WTC11 (cell line): ENCODE measurements around the gene RABGGTA. TPM values are rescaled to one million over a fixed set of nuclear protein-coding genes. Genes with fewer than 3 reads are reported as not detected.

Experiments
- ATAC-seq: fragments of 200-7000 bp; cut with Tn5 transposase; 2 replicates; pipeline ENCODE4 v1.10.0; 2021; ENCODE audit warnings: mild to moderate bottlenecking, moderate library complexity
- Bru-seq: library from RNA; stranded (reverse); fragments of 400-500 nt; gene quantifications from one replicate; lab custom pipeline; 2021; lab: Mats Ljungman, UMichigan
- CTCF ChIA-PET: fragments of 300-600 bp; sonication (Branson Sonifier 250); formaldehyde crosslinking; loops from one replicate; lab custom pipeline; 2021; ENCODE audit warnings: antibody characterized with exemption; lab: Charles Lee
- POLR2A ChIA-PET: fragments of 350-600 bp; sonication (Branson Sonifier 250); formaldehyde crosslinking; loops from one replicate; lab custom pipeline; 2021; ENCODE audit warnings: antibody characterized with exemption; lab: Charles Lee
- DNase-seq: peaks from one replicate; pipeline ENCODE4 v3.0.0; 2021; ENCODE audit warnings: low spot score
- H3K27ac Mint-ChIP-seq: 2 replicates; pipeline ENCODE4 v1.8.0; 2021; ENCODE audit warnings: mixed read lengths
- H3K27me3 Mint-ChIP-seq: 2 replicates; pipeline ENCODE4 v1.8.0; 2021; ENCODE audit warnings: low read depth, mild to moderate bottlenecking, moderate library complexity, mixed read lengths
- H3K36me3 Mint-ChIP-seq: 2 replicates; pipeline ENCODE4 v1.8.0; 2021; ENCODE audit warnings: mixed read lengths
- H3K4me1 Mint-ChIP-seq: 2 replicates; pipeline ENCODE4 v1.8.0; 2022; ENCODE audit warnings: mixed read lengths
- H3K4me3 Mint-ChIP-seq: 2 replicates; pipeline ENCODE4 v1.8.0; 2021; ENCODE audit warnings: mild to moderate bottlenecking, moderate library complexity, mixed read lengths
- H3K9me3 Mint-ChIP-seq: 2 replicates; pipeline ENCODE4 v1.8.0; 2021; ENCODE audit warnings: mixed read lengths
- ATF1 ChIP-seq: sonication (generic); formaldehyde crosslinking; IDR thresholded peaks from 2 replicates; pipeline ENCODE4 v1.8.1; 2023; ENCODE audit warnings: mild to moderate bottlenecking, moderate library complexity, missing genetic modification reagents
- CREM ChIP-seq: sonication (generic); formaldehyde crosslinking; IDR thresholded peaks from 2 replicates; pipeline ENCODE4 v1.8.1; 2022; ENCODE audit warnings: mild to moderate bottlenecking, missing genetic modification reagents, moderate library complexity
- ESRRA ChIP-seq: sonication (generic); formaldehyde crosslinking; IDR thresholded peaks from 2 replicates; pipeline ENCODE4 v1.8.1; 2022; ENCODE audit warnings: mild to moderate bottlenecking, missing genetic modification reagents, borderline replicate concordance
- ETV6 ChIP-seq: sonication (generic); formaldehyde crosslinking; IDR thresholded peaks from 2 replicates; pipeline ENCODE4 v1.8.1; 2022; ENCODE audit warnings: mild to moderate bottlenecking, missing genetic modification reagents
- FOXP1 ChIP-seq: sonication (generic); formaldehyde crosslinking; IDR thresholded peaks from 2 replicates; pipeline ENCODE4 v1.8.0; 2022; ENCODE audit warnings: missing genetic modification reagents, mild to moderate bottlenecking, moderate library complexity, borderline replicate concordance
- GABPB1 ChIP-seq: sonication (generic); formaldehyde crosslinking; IDR thresholded peaks from 2 replicates; pipeline ENCODE4 v1.8.1; 2023; ENCODE audit warnings: mild to moderate bottlenecking, missing genetic modification reagents
- JUN ChIP-seq: sonication (generic); formaldehyde crosslinking; IDR thresholded peaks from 2 replicates; pipeline ENCODE4 v1.8.0; 2023; ENCODE audit warnings: mild to moderate bottlenecking, missing genetic modification reagents
- MYBL2 ChIP-seq: sonication (generic); formaldehyde crosslinking; IDR thresholded peaks from 2 replicates; pipeline ENCODE4 v1.8.1; 2023; ENCODE audit warnings: mild to moderate bottlenecking, moderate library complexity, missing genetic modification reagents
- NR1H2 ChIP-seq: sonication (generic); formaldehyde crosslinking; IDR thresholded peaks from 2 replicates; pipeline ENCODE4 v1.9.0; 2021; ENCODE audit warnings: mild to moderate bottlenecking, moderate library complexity, missing genetic modification reagents
- NR2C2 ChIP-seq: sonication (generic); formaldehyde crosslinking; IDR thresholded peaks from 2 replicates; pipeline ENCODE4 v1.8.0; 2022; ENCODE audit warnings: mild to moderate bottlenecking, missing genetic modification reagents
- RELA ChIP-seq: sonication (generic); formaldehyde crosslinking; IDR thresholded peaks from 2 replicates; pipeline ENCODE4 v1.8.1; 2022; ENCODE audit warnings: missing genetic modification reagents, mild to moderate bottlenecking, borderline replicate concordance
- SOX15 ChIP-seq: fragments of 250-450 bp; sonication (Bioruptor Pico); IDR thresholded peaks from 2 replicates; pipeline ENCODE4 v1.9.0; 2021; ENCODE audit warnings: mild to moderate bottlenecking
- TCF7 ChIP-seq: sonication (generic); formaldehyde crosslinking; IDR thresholded peaks from 2 replicates; pipeline ENCODE4 v1.8.0; 2022; ENCODE audit warnings: mild to moderate bottlenecking, low read depth, missing genetic modification reagents, moderate library complexity
- TP53 ChIP-seq: sonication (generic); formaldehyde crosslinking; IDR thresholded peaks from 2 replicates; pipeline ENCODE4 v1.8.1; 2023; ENCODE audit warnings: mild to moderate bottlenecking, missing genetic modification reagents
- ZNF232 ChIP-seq: sonication (generic); formaldehyde crosslinking; IDR thresholded peaks from 2 replicates; pipeline ENCODE4 v1.8.0; 2022; ENCODE audit warnings: mild to moderate bottlenecking, missing genetic modification reagents
- ZNF263 ChIP-seq: sonication (generic); formaldehyde crosslinking; IDR thresholded peaks from 2 replicates; pipeline ENCODE4 v1.8.1; 2022; ENCODE audit warnings: low read depth, mild to moderate bottlenecking, moderate library complexity, missing genetic modification reagents
- long read RNA-seq, 3 experiments: library from RNA in 1 of 3; library from capped mRNA in 1 of 3; library from polyadenylated mRNA in 1 of 3; unstranded in 2 of 3; stranded (forward) in 1 of 3; transcript quantifications; one replicate each; pipeline ENCODE4 v2.0.0, GENCODE V29; 2021
- total RNA-seq: library from RNA; stranded (reverse); gene quantifications from 3 replicates; pipeline ENCODE4 v1.2.3, GENCODE V29; 2021
- TF ChIP-seq, protein P1 (sequence below): sonication (generic); formaldehyde crosslinking; IDR thresholded peaks from 2 replicates; pipeline ENCODE4 v1.8.1; 2022; ENCODE audit warnings: mild to moderate bottlenecking, moderate library complexity, missing genetic modification reagents
- TF ChIP-seq, protein P2 (sequence below): fragments of 250-450 bp; sonication (Bioruptor Pico); IDR thresholded peaks from 2 replicates; pipeline ENCODE4 v1.9.0; 2021; ENCODE audit warnings: mild to moderate bottlenecking
- TF ChIP-seq, protein P3 (sequence below): sonication (generic); formaldehyde crosslinking; IDR thresholded peaks from 2 replicates; pipeline ENCODE4 v1.8.0; 2022; ENCODE audit warnings: mild to moderate bottlenecking, missing genetic modification reagents
- TF ChIP-seq, protein P4 (sequence below): sonication (generic); formaldehyde crosslinking; IDR thresholded peaks from 2 replicates; pipeline ENCODE4 v1.8.1; 2023; ENCODE audit warnings: mild to moderate bottlenecking, moderate library complexity, missing genetic modification reagents
- TF ChIP-seq, protein P5 (sequence below): sonication (generic); formaldehyde crosslinking; conservative IDR thresholded peaks from 2 replicates; pipeline ENCODE4 v1.8.1; 2022; ENCODE audit warnings: mild to moderate bottlenecking, missing genetic modification reagents
- TF ChIP-seq, protein P6 (sequence below): sonication (generic); formaldehyde crosslinking; IDR thresholded peaks from 2 replicates; pipeline ENCODE4 v1.8.1; 2022; ENCODE audit warnings: low read depth, missing genetic modification reagents, borderline replicate concordance
- TF ChIP-seq, protein P7 (sequence below): sonication (generic); formaldehyde crosslinking; IDR thresholded peaks from 2 replicates; pipeline ENCODE4 v1.8.1; 2022; ENCODE audit warnings: low read depth, mild to moderate bottlenecking, moderate library complexity, missing genetic modification reagents, borderline replicate concordance
- TF ChIP-seq, protein P8 (sequence below): sonication (generic); formaldehyde crosslinking; IDR thresholded peaks from 2 replicates; pipeline ENCODE4 v1.8.0; 2022; ENCODE audit warnings: mild to moderate bottlenecking, missing genetic modification reagents

RABGGTA gene, protein sequence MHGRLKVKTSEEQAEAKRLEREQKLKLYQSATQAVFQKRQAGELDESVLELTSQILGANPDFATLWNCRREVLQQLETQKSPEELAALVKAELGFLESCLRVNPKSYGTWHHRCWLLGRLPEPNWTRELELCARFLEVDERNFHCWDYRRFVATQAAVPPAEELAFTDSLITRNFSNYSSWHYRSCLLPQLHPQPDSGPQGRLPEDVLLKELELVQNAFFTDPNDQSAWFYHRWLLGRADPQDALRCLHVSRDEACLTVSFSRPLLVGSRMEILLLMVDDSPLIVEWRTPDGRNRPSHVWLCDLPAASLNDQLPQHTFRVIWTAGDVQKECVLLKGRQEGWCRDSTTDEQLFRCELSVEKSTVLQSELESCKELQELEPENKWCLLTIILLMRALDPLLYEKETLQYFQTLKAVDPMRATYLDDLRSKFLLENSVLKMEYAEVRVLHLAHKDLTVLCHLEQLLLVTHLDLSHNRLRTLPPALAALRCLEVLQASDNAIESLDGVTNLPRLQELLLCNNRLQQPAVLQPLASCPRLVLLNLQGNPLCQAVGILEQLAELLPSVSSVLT
- total RNA-seq (22.3 to 28.1 TPM (median 27.1 TPM) in 3 replicates), Bru-seq, nascent RNA (percentile 48 among the genes with signal in this experiment)
- long read RNA-seq, experiment 1, transcript RABGGTA-202 (16 exons, 2,265 nt), result minor isoform, 15 of 62 reads
- long read RNA-seq, experiment 1, transcript RABGGTA-201 (17 exons, 2,088 nt), result major isoform, 16 of 62 reads
- long read RNA-seq, experiment 1, partial matches to known transcripts, result 3 of 62 reads
- long read RNA-seq, experiment 1, other reads (novel, unspliced or antisense), result 28 of 62 reads
- long read RNA-seq, experiment 2, transcript RABGGTA-202 (16 exons, 2,265 nt), result major isoform, 5 of 28 reads
- long read RNA-seq, experiment 2, partial matches to known transcripts, result 10 of 28 reads
- long read RNA-seq, experiment 2, other reads (novel, unspliced or antisense), result 10 of 28 reads
- long read RNA-seq, experiment 3, partial matches to known transcripts, result 1 of 4 reads
- long read RNA-seq, experiment 3, other reads (novel, unspliced or antisense), result 1 of 4 reads

DNA sequence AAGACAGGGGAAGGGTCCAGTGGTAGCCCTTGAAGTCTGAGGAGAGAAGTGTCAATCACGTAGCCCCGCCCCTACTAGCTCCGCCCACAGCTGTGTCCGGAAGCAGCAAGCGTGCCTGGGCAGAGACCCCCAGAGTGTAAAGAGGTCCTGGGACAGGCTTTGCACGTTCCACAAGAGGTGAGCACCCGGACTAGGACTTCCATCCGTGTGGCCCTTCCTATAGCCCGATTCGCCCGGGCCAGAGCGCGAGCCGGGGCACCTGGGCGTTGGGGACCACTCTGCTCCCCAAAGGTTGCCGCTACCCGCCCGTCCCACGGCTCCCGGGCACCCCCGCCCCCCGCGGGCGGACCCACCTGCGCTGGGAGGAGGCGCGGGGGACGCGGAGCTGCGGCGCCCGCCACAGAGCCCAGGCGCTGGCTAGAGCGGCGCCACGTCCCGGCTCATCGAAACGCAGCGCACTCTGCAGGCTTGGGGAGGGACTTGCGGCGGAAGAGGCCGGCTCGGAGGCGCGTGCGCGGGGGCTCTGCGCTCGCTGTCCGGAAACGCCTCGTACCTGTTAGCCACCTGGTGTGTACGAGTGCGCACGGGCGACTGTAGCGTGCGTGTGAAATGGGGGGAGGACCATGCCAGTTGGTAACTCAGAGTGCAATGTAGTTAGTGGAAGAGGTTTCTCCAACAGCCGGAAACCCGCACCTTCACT is at the start of gene RABGGTA:
RABGGTA (minus strand) TSS at position 464 of the 700 bp plus-strand sequence. CDS start 482 bp downstream, outside the sequence.
- H3K4me3 Mint-ChIP-seq, result peak within 1 kb of the TSS; percentile 72
- DNase-seq (peak; percentile 95), ATAC-seq (peak; percentile 94)
- H3K27ac Mint-ChIP-seq, result peak within 1 kb of the TSS; percentile 87
- POLR2A ChIA-PET, result interaction anchor here (0.5 to 1.5 kb wide), 16 partner anchors 9 to 144 kb away, joined by 3 to 20 read pairs (median 4); partner anchors contain the start of genes CHMP4A, DHRS1, GMPR2 and MDP1
- H3K36me3 Mint-ChIP-seq, result peaks cover 4% of the 10 kb centered on the region; the same call in 1 of the 2 replicates
- peaks cover 16% of the 10 kb centered on the region for H3K4me1 Mint-ChIP-seq
- H3K9me3 Mint-ChIP-seq, result no peaks in the 10 kb centered on the region
- CTCF ChIA-PET, result interaction anchor here (0.6 to 5.8 kb wide), 22 partner anchors 9 to 1276 kb away, joined by 3 to 77 read pairs (median 6); partner anchors contain the start of genes CHMP4A, CIDEB, DHRS1 and IRF9
- no peaks in the 10 kb centered on the region for H3K27me3 Mint-ChIP-seq
- TF ChIP-seq NR1H2 (no peak), JUN (no peak), CREM (CRISPR knock-in tag) (peak; percentile 79), ZNF263 (CRISPR knock-in tag) (0 out of 2 replicates have a peak, but pooled peaks have one; percentile 25), ESRRA (peak; percentile 68; the same call in 1 of the 2 replicates), NR2C2 (CRISPR knock-in tag) (no peak), ETV6 (peak; percentile 94), ZNF232 (CRISPR knock-in tag) (peak; percentile 78; the same call in 1 of the 2 replicates), TP53 (CRISPR knock-in tag) (0 out of 2 replicates have a peak, but pooled peaks have one; percentile 19), SOX15 (no peak), GABPB1 (peak; percentile 95), ATF1 (no peak), FOXP1 (CRISPR knock-in tag) (peak; percentile 95), RELA (peak; percentile 69; the same call in 1 of the 2 replicates), TCF7 (CRISPR knock-in tag) (0 out of 2 replicates have a peak, but pooled peaks have one; percentile 67), MYBL2 (CRISPR knock-in tag) (peak; percentile 95)
- TF ChIP-seq, protein P1, sequence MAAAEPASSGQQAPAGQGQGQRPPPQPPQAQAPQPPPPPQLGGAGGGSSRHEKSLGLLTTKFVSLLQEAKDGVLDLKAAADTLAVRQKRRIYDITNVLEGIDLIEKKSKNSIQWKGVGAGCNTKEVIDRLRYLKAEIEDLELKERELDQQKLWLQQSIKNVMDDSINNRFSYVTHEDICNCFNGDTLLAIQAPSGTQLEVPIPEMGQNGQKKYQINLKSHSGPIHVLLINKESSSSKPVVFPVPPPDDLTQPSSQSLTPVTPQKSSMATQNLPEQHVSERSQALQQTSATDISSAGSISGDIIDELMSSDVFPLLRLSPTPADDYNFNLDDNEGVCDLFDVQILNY (CRISPR knock-in tag), result peak; percentile 76; the same call in 1 of the 2 replicates
- TF ChIP-seq, protein P2, sequence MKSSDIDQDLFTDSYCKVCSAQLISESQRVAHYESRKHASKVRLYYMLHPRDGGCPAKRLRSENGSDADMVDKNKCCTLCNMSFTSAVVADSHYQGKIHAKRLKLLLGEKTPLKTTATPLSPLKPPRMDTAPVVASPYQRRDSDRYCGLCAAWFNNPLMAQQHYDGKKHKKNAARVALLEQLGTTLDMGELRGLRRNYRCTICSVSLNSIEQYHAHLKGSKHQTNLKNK (CRISPR knock-in tag), result 0 out of 2 replicates have a peak, but pooled peaks have one; percentile 68
- TF ChIP-seq, protein P3, sequence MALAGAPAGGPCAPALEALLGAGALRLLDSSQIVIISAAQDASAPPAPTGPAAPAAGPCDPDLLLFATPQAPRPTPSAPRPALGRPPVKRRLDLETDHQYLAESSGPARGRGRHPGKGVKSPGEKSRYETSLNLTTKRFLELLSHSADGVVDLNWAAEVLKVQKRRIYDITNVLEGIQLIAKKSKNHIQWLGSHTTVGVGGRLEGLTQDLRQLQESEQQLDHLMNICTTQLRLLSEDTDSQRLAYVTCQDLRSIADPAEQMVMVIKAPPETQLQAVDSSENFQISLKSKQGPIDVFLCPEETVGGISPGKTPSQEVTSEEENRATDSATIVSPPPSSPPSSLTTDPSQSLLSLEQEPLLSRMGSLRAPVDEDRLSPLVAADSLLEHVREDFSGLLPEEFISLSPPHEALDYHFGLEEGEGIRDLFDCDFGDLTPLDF, result no peak
- TF ChIP-seq, protein P4, sequence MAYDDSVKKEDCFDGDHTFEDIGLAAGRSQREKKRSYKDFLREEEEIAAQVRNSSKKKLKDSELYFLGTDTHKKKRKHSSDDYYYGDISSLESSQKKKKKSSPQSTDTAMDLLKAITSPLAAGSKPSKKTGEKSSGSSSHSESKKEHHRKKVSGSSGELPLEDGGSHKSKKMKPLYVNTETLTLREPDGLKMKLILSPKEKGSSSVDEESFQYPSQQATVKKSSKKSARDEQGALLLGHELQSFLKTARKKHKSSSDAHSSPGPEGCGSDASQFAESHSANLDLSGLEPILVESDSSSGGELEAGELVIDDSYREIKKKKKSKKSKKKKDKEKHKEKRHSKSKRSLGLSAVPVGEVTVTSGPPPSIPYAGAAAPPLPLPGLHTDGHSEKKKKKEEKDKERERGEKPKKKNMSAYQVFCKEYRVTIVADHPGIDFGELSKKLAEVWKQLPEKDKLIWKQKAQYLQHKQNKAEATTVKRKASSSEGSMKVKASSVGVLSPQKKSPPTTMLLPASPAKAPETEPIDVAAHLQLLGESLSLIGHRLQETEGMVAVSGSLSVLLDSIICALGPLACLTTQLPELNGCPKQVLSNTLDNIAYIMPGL (CRISPR knock-in tag), result peak; percentile 99
- TF ChIP-seq, protein P5, sequence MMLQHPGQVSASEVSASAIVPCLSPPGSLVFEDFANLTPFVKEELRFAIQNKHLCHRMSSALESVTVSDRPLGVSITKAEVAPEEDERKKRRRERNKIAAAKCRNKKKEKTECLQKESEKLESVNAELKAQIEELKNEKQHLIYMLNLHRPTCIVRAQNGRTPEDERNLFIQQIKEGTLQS, result no peak
- TF ChIP-seq, protein P6, sequence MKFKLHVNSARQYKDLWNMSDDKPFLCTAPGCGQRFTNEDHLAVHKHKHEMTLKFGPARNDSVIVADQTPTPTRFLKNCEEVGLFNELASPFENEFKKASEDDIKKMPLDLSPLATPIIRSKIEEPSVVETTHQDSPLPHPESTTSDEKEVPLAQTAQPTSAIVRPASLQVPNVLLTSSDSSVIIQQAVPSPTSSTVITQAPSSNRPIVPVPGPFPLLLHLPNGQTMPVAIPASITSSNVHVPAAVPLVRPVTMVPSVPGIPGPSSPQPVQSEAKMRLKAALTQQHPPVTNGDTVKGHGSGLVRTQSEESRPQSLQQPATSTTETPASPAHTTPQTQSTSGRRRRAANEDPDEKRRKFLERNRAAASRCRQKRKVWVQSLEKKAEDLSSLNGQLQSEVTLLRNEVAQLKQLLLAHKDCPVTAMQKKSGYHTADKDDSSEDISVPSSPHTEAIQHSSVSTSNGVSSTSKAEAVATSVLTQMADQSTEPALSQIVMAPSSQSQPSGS (CRISPR knock-in tag), result peak; percentile 27; the same call in 1 of the 2 replicates
- TF ChIP-seq, protein P7, sequence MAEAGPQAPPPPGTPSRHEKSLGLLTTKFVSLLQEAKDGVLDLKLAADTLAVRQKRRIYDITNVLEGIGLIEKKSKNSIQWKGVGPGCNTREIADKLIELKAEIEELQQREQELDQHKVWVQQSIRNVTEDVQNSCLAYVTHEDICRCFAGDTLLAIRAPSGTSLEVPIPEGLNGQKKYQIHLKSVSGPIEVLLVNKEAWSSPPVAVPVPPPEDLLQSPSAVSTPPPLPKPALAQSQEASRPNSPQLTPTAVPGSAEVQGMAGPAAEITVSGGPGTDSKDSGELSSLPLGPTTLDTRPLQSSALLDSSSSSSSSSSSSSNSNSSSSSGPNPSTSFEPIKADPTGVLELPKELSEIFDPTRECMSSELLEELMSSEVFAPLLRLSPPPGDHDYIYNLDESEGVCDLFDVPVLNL (CRISPR knock-in tag), result 0 out of 2 replicates have a peak, but pooled peaks have one; percentile 62
- TF ChIP-seq, protein P8, sequence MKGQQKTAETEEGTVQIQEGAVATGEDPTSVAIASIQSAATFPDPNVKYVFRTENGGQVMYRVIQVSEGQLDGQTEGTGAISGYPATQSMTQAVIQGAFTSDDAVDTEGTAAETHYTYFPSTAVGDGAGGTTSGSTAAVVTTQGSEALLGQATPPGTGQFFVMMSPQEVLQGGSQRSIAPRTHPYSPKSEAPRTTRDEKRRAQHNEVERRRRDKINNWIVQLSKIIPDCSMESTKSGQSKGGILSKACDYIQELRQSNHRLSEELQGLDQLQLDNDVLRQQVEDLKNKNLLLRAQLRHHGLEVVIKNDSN (CRISPR knock-in tag), result peak; percentile 42; the same call in 1 of the 2 replicates
